ENCODE results near the gene ITGA11. TPM values are rescaled to one million over a fixed set of nuclear protein-coding genes. Genes with fewer than 3 reads are reported as not detected.

ITGA11 gene
- total RNA-seq, 2 experiments from 2014 or later = under 0.01 TPM; not detected in 1

GRCh38 chr15:68349151-68349550, 82.8 kb downstream of the ITGA11 start:
- BruUV-seq (replicated peaks) = no TSS peak

GRCh38 chr15:68348606-68349005, 83.4 kb downstream of the ITGA11 start:
- BruUV-seq (replicated peaks) = no TSS peak

More at GRCh38 chr15:68349151-68349550, 82.8 kb downstream of the ITGA11 start:
- Histone ChIP-seq H3K79me2 (ENCODE audit: insufficient read depth, low read depth, low read length) (no peaks in the 10 kb centered on the region), H3K9me2 (ENCODE audit: insufficient read depth, low read length) (no peaks in the 10 kb centered on the region), H3K27ac (ENCODE audit: low read depth, low read length, poor library complexity, severe bottlenecking) (no peak overlapping the region), H3K9me3 (ENCODE audit: low read length) (no peaks in the 10 kb centered on the region), H3K4me2 (ENCODE audit: low read length) (no peak overlapping the region), H3K4me3 (ENCODE audit: low read depth, low read length, poor library complexity, severe bottlenecking) (no peak overlapping the region), H2AFZ (ENCODE audit: low read length) (no peak overlapping the region), H4K20me1 (ENCODE audit: insufficient read depth, low read length) (no peaks in the 10 kb centered on the region), H3K4me1 (ENCODE audit: insufficient read depth, low read length, poor library complexity, severe bottlenecking) (peaks cover 7% of the 10 kb centered on the region), H3K36me3 (ENCODE audit: insufficient read depth, low read length) (no peaks in the 10 kb centered on the region)
- intact Hi-C loops (cut with micrococcal nuclease; ENCODE audit: unreplicated experiment) = no loop called here
- ChIA-PET POLR2A (no interaction called here), CTCF (ENCODE audit: unreplicated experiment) (no interaction called here)
- TF ChIP-seq CTCF (conservative IDR thresholded peaks at IDR 0.05; ENCODE audit: low read length) = no peak
- no peak for TF ChIP-seq EZH2phosphoT487 (IDR thresholded peaks at IDR 0.05; ENCODE audit: borderline replicate concordance, low read depth, low read length)
- DNase-seq (ENCODE audit: low spot score) = no peak

GRCh38 chr15:68348081-68348480, 83.9 kb downstream of the ITGA11 start:
- intact Hi-C loops (cut with micrococcal nuclease; ENCODE audit: unreplicated experiment) = no loop called here

More at GRCh38 chr15:68348606-68349005, 83.4 kb downstream of the ITGA11 start:
- POLR2A ChIA-PET = no interaction called here
- intact Hi-C loops (cut with micrococcal nuclease; ENCODE audit: unreplicated experiment) = no loop called here
- H4K20me1 ChIP-seq (ENCODE audit: insufficient read depth, low read length) = no peaks in the 10 kb centered on the region
- no peak overlapping the region for H3K4me2 ChIP-seq (ENCODE audit: low read length)
- no peaks in the 10 kb centered on the region for H3K9me2 ChIP-seq (ENCODE audit: insufficient read depth, low read length)
- TF ChIP-seq EZH2phosphoT487 (IDR thresholded peaks at IDR 0.05; ENCODE audit: borderline replicate concordance, low read depth, low read length) = no peak
- TF ChIP-seq CTCF (conservative IDR thresholded peaks at IDR 0.05; ENCODE audit: low read length) = no peak
- H3K4me1 ChIP-seq (ENCODE audit: insufficient read depth, low read length, poor library complexity, severe bottlenecking) = peaks cover 7% of the 10 kb centered on the region
- no peak overlapping the region for H2AFZ ChIP-seq (ENCODE audit: low read length)
- no peak for DNase-seq (ENCODE audit: low spot score)
- CTCF ChIA-PET (ENCODE audit: unreplicated experiment) = no interaction called here
- no peaks in the 10 kb centered on the region for H3K9me3 ChIP-seq (ENCODE audit: low read length)
- H3K27ac ChIP-seq (ENCODE audit: low read depth, low read length, poor library complexity, severe bottlenecking) = no peak overlapping the region
- H3K79me2 ChIP-seq (ENCODE audit: insufficient read depth, low read depth, low read length) = no peaks in the 10 kb centered on the region
- no peaks in the 10 kb centered on the region for H3K36me3 ChIP-seq (ENCODE audit: insufficient read depth, low read length)
- no peak overlapping the region for H3K4me3 ChIP-seq (ENCODE audit: low read depth, low read length, poor library complexity, severe bottlenecking)

More at GRCh38 chr15:68348081-68348480, 83.9 kb downstream of the ITGA11 start:
- no peak for DNase-seq (ENCODE audit: low spot score)
- Histone ChIP-seq H3K4me2 (ENCODE audit: low read length) (no peak overlapping the region), H3K4me3 (ENCODE audit: low read depth, low read length, poor library complexity, severe bottlenecking) (no peak overlapping the region), H3K4me1 (ENCODE audit: insufficient read depth, low read length, poor library complexity, severe bottlenecking) (peaks cover 7% of the 10 kb centered on the region), H4K20me1 (ENCODE audit: insufficient read depth, low read length) (no peaks in the 10 kb centered on the region), H3K9me3 (ENCODE audit: low read length) (no peaks in the 10 kb centered on the region), H3K27ac (ENCODE audit: low read depth, low read length, poor library complexity, severe bottlenecking) (no peak overlapping the region), H2AFZ (ENCODE audit: low read length) (no peak overlapping the region), H3K79me2 (ENCODE audit: insufficient read depth, low read depth, low read length) (no peaks in the 10 kb centered on the region), H3K9me2 (ENCODE audit: insufficient read depth, low read length) (no peaks in the 10 kb centered on the region), H3K36me3 (ENCODE audit: insufficient read depth, low read length) (no peaks in the 10 kb centered on the region)
- ChIA-PET POLR2A (no interaction called here), CTCF (ENCODE audit: unreplicated experiment) (no interaction called here)
- TF ChIP-seq CTCF (conservative IDR thresholded peaks at IDR 0.05; ENCODE audit: low read length) = no peak
- BruUV-seq (replicated peaks) = no TSS peak
